Keratinocyte (primary cell): ENCODE results near the gene RAB11FIP3.
"Not testable (repeated sequence)": the region's sequence is repeated elsewhere in the genome, so short reads cannot be mapped to it uniquely, and the experiment has no call there.

Experiments used
- EZH2 ChIP-seq: IDR thresholded peaks from one replicate; pipeline ENCODE4 v1.6.1; 2012; ENCODE audit warnings: inconsistent platforms, mild to moderate bottlenecking, low read length, moderate library complexity
- TF ChIP-seq, protein P1 (sequence below), 3 experiments: IDR thresholded peaks in 1 of 3; conservative IDR thresholded peaks in 1 of 3; optimal IDR thresholded peaks in 1 of 3; 2 replicates in 2 of 3; 3 replicates in 1 of 3; pipeline versions ENCODE3 to v1.5.1; 2011; ENCODE audit warnings: low read length in 3 of 3, mild to moderate bottlenecking in 3 of 3, moderate library complexity in 2 of 3, control low read depth in 1 of 3, inconsistent platforms in 1 of 3; ENCODE audit not compliant: insufficient read depth in 2 of 3; ENCODE audit errors: extremely low read depth in 1 of 3

DNA sequence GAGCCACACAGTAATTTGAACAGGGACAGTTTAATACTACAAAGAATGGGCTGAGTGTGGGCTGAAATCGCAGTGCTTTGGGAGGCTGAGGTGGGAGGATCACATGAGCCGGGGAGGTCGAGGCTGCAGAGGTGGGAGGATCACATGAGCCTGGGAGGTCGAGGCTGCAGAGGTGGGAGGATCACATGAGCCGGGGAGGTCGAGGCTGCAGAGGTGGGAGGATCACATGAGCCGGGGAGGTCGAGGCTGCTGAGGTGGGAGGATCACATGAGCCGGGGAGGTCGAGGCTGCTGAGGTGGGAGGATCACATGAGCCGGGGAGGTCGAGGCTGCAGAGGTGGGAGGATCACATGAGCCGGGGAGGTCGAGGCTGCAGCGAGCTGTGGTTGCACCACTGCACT lies 69.2 kb downstream of the RAB11FIP3 start:
- TF ChIP-seq, protein P1, sequence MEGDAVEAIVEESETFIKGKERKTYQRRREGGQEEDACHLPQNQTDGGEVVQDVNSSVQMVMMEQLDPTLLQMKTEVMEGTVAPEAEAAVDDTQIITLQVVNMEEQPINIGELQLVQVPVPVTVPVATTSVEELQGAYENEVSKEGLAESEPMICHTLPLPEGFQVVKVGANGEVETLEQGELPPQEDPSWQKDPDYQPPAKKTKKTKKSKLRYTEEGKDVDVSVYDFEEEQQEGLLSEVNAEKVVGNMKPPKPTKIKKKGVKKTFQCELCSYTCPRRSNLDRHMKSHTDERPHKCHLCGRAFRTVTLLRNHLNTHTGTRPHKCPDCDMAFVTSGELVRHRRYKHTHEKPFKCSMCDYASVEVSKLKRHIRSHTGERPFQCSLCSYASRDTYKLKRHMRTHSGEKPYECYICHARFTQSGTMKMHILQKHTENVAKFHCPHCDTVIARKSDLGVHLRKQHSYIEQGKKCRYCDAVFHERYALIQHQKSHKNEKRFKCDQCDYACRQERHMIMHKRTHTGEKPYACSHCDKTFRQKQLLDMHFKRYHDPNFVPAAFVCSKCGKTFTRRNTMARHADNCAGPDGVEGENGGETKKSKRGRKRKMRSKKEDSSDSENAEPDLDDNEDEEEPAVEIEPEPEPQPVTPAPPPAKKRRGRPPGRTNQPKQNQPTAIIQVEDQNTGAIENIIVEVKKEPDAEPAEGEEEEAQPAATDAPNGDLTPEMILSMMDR (optimal IDR thresholded peaks at IDR 0.05 in 1 of 3, IDR thresholded peaks at IDR 0.05 in 1 of 3, conservative IDR thresholded peaks at IDR 0.05 in 1 of 3; ENCODE audit: extremely low read depth in 1 of 3, insufficient read depth in 2 of 3, low read length in 3 of 3): not testable (repeated sequence)
- not testable (repeated sequence) for TF ChIP-seq EZH2
